Right renal pelvis (tissue), 4 donors: ENCODE measurements around the gene PDIA2. TPM values are rescaled to one million over a fixed set of nuclear protein-coding genes. Genes with fewer than 3 reads are reported as not detected.
"Not testable (repeated sequence)": the region's sequence is repeated elsewhere in the genome, so short reads cannot be mapped to it uniquely, and the experiment has no call there.

ENCODE experiments used
- DNase-seq, 4 donors: peaks; one replicate each; pipeline ENCODE4 v3.0.0-alpha.2; 2013; ENCODE audit warnings: low read depth in 4 of 4, low spot score in 3 of 4, missing footprints in 1 of 4
- polyA plus RNA-seq, 4 donors: library from polyadenylated mRNA; unstranded; fragments of 120-200 nt; gene quantifications; one replicate each; pipeline ENCODE4 v1.2.1, GENCODE V29; 2013; ENCODE audit not compliant: insufficient read length in 4 of 4

PDIA2 gene
- polyA plus RNA-seq, 4 donors: 0.53 to 2.0 (median 1.2) TPM

DNA sequence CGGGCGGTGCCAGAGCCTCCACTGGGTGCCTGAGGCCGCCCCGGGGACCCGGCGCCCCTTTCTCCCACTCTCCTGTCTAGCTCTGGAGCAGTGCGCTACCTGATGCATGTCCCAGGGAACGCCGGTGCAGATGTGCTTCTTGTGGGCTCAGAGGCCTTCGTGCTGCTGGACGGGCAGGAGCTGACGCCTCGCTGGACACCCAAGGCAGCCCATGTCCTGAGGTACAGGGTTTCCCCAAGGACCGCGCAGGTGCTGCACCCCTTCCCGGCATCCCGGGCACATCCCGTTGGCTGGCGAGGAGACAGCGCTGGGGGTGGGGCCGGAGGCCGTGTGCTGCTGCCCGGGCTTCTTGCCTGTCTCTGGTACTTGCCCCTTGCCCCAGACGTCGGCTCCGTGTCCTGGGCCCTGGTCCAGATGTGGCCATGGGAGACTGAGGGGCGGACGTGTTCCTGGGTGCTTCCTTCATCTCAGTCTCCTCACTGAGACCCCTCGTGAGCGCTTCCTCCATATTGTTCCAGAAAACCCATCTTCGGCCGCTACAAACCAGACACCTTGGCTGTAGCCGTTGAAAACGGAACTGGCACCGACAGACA is 19.7 kb upstream of the PDIA2 start:
- DNase-seq: no peak

DNA sequence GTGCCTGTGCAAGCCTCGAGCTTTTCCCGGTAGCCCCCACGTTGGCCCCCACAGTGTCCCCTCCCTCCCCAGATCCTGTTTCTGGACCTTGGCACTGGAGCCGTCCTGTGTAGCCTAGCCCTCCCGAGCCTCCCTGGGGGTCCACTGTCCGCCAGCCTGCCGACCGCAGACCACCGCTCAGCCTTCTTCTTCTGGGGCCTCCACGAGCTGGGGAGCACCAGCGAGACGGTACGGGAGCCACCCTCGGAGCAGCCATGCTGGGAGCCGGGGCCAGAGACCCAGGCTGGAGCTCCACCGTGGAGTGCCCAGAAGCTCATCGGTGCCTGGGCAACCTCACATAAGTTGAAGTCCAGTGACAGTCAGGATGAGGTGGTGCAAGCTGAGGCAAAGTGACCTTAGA is 19.0 kb upstream of the PDIA2 start:
- no peak for DNase-seq

DNA sequence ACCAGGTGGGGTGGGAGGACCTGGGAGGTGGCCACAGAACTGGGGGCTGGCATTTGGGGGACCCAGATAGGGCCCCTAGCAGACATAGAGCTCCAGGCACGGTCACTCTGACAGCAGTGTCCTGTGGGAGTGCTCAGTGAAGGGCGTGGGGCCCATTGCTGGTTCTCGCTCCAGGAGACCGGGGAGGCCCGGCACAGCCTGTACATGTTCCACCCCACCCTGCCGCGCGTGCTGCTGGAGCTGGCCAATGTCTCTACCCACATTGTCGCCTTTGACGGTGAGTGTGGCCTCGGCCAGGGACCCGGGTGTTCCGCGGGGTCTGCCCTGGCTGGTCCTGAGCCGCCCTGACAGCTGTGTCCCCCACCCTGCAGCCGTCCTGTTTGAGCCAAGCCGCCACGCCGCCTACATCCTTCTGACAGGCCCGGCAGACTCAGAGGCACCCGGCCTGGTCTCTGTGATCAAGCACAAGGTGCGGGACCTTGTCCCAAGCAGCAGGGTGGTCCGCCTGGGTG is 18.5 kb upstream of the PDIA2 start:
- no peak for DNase-seq

DNA sequence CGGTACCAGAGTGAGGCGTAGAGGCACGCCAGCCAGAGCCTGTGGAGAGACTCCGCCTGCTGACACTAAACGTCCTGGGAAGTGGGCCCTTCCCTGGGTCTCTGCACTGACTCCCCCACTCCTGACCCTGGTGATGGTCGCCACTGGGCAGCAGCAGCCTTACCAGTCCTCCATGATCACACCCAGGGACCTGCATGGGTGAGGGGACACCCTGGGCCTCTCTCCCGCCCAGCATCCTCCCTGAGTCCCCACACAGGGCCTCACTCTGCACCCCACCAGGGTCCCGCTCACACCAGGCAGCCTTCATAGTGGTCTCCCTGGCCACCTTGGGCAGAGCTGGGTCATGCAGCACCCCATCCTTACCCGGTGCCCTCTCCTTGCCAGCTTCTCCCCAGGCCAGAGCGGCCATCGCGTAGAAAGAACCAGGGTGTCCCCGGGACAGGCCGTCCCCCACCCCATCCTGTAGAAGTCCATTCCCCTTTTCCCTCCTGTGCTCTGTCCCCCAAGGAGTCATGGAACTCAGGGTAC is 17.9 kb upstream of the PDIA2 start:
- no peak for DNase-seq

DNA sequence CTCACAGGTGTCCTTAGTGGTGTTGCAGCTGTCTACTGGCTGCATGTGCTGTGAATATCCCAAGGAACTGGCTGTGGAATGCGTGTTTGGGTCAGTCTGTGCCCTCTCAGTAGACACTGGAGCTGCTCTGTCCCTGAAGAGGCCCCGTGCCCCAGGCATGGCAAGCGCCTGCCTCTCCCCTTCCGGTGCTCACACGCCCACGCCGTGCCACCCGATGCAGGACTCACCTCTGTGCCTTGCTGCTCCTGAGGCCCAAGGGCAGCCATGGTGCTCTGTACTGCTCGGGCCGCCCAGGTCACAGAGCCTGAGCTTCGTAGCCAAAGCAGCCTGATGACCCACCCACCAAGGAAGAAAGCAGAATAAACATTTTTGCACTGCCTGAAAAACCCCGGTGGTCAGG is 17.3 kb upstream of the PDIA2 start:
- DNase-seq: no peak

DNA sequence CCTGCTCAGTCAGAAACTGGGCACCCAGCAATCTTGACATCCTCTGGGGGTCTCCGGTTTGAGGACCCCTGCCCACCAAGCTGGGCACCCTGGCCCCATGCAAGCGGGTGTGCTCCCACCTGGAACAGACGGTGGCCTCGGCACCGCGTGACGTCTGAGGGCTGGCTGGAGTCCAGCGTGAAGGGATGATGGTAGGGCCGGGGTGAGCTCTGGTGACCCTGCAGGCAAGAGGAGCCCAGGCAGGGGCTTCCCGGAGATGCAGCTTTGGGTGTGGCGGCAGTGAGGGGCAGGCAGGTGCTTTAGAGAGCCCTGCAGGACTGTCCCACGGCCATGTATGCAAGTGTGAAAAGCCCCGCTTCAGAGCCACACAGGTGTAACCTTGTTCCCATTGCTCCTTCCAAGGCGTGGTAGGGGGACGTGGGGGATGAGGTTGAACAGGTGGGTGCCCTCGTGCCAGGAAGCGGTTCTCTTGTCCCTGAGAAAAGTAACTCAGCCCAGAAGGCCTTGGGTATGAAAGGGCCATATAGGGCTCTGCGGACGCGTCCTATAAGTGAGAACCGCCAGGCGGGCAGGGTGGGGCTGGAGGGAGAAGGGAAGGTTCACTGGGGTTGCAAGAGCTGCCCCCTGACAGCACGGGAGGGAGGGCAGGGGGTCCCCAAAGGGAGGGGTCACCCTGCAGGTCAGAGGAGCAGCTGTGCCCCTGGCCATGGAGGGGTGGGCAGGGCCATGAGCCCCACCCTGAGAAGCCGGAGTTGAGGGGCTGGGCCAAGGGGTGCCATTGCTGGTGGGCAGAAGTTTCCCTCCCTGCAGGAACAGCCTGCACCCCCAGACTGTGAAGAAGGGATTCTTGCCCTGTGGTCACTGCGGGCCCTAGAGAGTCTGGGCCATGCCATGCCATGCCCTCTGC is 16.5 kb upstream of the PDIA2 start:
- no peak for DNase-seq

DNA sequence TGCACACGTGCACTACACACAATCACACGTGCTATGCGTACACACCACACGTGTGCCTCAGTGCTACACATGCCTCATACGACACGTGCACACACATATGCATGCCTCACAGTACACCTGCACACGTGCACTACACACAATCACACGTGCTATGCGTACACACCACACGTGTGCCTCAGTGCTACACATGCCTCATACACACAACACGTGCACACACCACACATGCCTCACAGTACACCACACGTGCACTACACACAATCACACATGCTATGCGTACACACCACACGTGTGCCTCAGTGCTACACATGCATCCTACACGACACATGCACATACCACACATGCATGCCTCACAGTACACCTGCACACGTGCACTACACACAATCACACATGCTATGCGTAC is 15.4 kb upstream of the PDIA2 start:
- DNase-seq: not testable (repeated sequence)

DNA sequence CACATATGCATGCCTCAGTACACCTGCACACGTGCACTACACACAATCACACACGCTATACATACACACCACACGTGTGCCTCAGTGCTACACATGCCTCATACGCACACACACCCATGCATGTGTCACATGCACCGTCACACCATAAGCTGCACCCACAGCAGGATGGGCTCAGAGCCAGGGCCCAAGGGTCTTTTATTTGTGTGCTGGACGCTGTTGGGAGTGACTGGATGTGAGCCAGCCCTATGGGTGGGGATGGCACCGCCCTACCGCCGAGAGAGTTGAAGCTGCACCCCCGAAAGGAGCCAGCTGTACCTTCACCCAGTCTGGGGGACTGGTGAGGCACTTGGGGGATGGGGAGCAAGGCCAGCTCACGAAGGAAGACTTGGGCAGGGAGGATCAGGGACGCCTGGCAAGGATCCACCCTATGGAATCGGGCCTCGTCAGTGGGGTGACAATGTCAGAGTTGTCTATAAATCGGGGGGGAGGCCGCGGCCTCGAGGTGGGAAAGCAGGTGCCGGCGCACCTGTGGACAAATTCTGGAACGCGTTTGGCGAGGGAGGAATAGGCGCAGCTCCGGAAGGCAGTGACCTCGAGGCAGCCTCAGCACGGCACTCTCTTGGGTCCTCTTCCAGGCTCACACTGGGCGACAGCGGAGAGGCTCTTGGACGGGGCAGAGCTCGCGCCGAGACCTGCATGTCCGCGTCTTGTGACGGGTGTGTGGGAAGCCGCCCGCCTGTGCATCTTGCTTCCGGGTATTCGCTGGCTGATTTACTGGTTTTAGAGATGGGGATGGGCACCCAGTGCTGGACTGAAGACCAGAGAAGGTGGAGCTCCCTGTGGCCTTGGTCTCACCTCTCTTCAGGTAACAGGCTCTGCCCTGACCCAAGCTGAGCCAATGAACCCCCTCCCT is 14.6 kb upstream of the PDIA2 start:
- no peak for DNase-seq

DNA sequence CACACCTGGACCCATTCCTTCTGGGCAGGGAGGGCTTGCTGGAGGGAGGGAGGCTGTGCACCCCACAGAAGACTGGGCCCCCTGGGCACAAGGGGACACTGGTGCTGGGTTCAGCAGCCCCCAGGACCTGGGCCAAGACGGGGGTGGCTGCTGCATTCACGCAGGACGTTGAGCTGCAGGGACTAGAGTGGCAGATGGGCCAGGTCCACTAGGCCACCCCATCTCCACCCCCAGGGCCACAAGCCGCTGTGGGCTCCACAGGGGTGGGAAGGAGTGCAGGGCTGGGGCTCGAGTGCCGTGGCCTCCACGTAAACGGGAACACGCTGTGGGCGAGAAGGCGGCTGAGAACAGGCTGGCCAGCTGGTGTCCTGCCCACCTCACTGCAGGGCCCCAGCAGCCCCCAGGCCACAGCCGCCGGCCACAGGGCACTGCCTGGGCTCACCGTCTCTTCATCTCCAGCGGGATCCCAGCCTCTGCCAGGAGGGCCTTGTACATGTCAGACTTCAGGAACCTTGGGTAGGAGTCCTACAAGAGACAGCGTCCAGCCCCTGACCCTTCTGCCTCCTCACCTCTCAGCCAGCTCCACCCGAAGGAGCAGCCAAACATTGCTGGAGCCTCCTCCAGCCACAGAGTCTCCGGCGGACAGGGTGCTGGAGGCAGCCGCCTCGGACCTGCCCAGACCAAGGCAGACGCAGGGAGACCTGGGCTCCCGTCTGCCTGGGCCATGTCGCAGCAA is 13.7 kb upstream of the PDIA2 start:
- no peak for DNase-seq

DNA sequence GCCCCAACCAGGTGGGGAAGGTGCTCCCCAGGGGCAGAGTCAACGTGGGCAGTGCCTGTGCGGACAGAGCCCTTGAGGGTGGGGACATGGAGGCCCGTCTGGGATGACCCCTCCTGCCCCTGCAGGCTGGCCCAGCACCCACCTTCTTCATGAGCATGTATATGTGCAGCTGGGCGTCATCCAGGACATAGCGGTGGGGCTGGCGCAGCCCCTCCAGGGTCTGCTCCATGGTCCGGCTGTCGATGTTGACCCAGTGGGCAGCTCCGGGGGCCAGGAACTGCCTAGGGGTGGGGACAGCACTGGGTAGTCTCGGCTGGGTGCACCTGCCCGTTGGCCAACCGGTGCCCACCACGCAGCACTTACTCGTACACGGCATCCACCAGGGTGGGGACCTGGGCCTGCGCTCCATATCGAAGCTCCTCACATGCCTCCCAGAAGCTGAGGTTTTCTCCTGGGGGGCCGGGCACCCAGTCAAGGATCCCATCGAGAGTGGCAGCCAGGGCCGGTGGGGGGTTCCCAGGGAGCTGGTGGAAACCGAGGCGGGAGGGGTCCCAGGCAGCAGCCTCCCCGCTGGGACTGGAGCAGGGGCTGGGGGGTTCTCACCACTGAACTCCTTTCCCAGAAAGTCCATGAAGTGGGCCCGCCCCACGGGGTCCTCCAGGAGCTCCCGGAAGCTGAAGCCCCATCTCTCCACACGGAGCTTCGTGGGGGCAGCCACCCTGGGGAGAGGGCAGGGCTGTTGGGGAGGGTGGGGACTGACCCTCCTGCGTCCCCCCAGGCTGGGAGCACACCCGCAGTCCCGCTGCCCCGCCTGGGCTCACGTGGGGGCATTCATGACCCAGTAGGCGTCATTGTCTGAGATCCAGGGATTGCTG is 12.3 kb upstream of the PDIA2 start:
- no peak for DNase-seq

DNA sequence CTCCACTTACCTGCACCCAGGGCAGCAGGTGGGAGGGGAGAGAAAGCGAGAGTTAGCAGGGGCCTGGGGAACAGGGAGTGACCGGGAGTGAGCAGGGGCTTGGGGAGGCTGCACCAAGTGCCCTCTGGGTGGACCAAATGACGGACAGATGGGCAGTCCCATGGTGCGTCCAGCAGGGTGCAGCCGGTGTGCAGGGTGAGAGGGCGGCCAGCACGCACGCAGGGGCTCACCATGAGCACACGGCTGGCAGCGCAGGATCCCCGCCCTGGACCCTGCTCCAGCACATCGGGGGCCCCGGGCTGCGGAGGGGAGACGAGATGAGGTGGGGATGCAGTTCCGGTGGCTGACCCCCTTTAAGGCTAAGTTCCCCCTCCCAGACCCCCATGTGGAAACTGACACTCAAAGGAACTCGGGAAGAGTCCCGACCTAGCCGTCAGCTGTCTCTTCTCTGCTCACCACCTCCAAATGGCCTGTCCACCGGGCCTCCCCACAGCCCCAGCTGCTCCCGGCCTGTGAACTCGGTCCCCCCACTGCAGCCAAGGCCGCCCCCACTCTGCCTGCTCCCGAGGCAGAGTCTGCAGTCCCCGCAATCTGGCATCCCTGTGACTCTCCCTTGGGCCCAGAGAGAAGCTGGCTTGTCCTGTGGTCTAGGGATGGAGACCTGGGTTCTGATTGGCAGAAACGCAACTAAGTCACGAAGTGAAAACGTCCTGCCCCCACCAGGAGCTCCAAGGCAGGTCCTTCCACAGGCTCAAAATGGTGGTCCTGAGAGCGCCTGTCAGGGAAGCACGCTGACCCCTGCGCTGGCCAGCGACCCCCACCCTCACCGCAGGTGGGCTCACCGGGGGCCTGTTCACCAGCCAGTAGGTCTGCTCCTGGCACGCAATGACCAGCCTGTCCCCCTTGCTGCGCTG is 10.1 kb upstream of the PDIA2 start:
- DNase-seq: no peak

DNA sequence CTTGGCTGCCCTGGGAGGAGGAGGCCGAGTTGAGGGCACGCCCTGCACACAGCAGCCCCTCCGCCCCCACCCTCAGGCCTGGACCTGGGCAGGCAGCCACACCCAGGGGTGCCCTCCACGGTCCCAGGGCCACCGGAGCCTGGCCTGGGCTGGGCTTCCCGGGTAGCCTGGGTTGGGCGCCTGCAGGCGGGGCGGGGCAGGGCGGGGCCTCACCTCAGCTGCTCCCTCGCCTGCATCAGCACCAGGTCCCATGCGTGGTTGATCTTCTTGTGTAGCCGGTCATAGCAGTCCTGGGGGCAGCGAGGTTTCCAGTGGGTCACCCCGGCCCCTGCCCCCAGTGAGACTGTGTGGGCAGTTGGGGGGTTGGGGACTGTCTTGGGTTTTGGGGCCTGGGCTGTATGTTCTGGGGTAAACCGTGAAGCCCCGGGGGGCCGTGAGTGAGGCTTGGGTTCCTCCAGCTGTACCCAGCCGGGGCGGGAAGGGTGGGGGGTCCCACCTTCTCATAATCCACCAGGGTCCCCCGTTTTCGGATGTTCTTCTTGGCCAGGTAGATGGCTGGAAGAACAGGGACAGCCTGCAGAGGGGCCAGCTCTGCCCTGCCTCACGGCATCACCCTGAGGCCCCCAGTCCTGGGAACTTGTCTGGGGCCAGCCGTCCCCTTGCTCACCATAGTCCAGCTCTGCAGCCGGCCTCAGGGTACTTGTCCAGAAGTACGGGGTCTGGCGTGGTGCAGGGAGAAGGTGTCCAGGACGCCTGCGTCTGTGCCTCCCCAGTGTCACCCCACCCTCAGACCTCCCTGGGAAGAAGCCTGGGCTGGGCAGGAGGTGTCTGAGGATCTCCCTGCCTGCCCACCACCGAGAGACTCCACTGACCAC is 9.2 kb upstream of the PDIA2 start:
- no peak for DNase-seq

DNA sequence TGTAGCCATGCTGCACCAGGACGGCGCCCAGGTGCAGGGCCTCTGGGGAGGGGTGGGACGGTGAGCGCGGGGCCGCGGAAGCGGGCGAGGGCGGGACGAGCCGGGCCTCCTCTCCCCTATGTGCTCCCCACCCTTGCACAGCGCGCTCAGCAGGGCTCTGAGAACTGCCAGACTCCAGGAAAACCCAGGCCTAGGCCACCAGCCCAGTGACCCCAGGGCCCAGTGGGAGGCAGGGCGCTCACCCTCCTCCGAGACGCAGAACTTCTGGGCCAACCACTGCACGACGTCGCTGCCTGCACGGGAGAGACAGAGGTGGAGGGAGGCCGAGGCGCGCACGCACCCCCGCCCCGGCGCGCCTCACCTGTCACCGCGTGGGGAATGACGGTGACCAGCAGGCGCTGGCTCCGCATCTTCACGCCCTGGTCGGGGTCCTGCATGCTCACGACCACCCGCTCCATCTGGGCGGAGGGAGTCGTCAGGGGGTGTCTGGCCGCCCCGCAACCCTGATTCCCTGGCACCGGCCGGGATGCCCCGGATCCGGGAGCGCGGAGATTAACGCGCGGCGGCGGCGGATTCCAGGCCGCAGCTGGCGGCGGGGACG is 7.8 kb upstream of the PDIA2 start:
- no peak for DNase-seq

DNA sequence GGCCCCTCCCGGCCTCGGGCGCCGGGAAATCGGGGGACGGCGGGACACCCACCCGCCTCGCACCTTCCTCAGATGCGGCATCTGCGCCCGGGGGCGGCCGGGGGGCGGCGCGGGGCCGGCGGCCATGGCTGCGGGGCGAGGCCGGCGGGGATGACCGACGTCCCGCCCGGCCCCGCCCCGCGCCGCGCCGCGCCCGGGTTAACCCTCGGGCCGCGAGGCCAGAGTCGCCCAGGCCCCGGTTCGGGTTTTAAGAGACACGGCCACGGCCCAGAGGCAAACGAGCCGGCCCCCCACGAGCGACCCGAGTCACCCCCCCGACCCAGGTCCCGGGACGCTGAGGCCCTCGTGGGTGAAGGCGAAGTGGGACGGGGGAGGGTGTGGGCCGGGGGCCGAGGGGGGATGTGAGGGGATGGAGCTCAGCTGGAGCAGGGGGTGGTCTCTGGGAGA is 7.2 kb upstream of the PDIA2 start, which contains the start of gene RGS11:
RGS11 (minus strand) TSS at position 159 of the 447 bp plus-strand sequence; CDS start at position 126, 33 bp downstream.
- DNase-seq: no peak

DNA sequence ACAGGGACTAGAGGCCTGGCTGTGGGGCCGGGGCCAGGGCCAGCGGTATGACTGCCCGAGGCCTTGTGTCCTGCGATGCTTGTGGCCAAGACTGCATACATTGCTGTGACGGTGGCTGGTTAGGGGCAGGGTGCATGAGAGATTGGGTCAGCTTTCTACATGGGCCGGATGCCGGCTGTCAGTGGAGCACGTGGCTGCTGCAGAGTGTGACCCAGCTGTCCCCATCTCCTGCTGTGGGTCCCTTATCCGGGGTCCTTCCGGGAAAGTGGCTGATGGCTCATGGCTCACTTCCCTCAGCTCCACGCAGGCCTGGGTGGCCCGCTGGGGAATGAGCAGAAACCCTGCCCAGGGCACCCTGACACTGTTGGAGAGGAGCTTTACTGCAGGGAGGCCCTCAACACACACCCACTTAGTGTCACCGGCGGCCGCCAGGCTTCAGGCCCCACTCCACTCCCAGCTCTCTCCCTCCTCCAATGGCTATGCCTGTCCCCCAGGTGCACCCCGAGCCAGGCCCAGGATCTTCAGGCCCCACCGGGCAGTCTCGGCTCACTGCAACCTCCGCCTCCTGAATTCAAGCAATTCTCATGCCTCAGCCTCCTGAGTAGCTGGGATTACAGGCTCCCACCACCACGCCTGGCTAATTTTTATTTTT is 6.4 kb upstream of the PDIA2 start:
- no peak for DNase-seq

DNA sequence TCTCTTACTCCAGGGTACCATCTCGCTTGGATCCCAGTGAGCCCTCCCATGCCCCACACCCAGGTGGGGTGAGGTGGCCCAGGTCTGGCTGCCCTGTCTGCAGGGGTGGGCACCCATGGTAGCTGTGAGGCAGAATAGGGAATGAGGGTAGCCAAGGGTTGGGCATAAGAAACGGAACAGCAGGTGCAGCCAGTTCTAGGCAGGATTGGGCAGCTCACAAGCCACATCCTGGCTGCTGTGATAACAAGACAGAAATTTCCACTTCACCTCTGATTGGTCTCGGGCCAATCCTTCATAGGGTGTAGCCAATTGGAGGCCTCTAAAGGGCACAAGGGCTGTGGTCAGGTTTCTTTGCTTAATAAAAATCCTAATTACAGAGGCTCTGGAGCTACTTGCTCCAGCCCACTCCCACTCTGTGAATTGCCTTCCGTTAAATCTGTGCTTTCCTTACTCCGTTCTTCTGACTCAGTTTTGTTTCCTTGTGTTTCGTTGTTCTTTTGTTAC is 4.0 kb upstream of the PDIA2 start:
- no peak for DNase-seq
